Pulmonary artery endothelial cell (primary cell): ENCODE data around the gene PLD5. TPM values are rescaled to one million over a fixed set of nuclear protein-coding genes. Genes with fewer than 3 reads are reported as not detected.
"Not testable (repeated sequence)": the region's sequence is repeated elsewhere in the genome, so short reads cannot be mapped to it uniquely, and the experiment has no call there.

Source experiments
- DNase-seq: peaks from one replicate; pipeline ENCODE4 v3.0.0-alpha.2; 2011; ENCODE audit warnings: low read depth, low spot score
- total RNA-seq: library from RNA; depleted of rRNA; stranded (reverse); fragments of >200 nt; gene quantifications from 2 replicates; pipeline ENCODE4 v1.2.3, GENCODE V29; 2014

PLD5 gene
- total RNA-seq, 1 donor from 2014 or later, result not detected

GRCh38 chr1:242065813-242066212, 458.7 kb downstream of the PLD5 start:
- DNase-seq, result no peak

GRCh38 chr1:242062271-242062670, 462.2 kb downstream of the PLD5 start:
- DNase-seq, result no peak

- DNase-seq, result no peak
Observed at GRCh38 chr1:242059976-242060375, 464.5 kb downstream of the PLD5 start.

DNA sequence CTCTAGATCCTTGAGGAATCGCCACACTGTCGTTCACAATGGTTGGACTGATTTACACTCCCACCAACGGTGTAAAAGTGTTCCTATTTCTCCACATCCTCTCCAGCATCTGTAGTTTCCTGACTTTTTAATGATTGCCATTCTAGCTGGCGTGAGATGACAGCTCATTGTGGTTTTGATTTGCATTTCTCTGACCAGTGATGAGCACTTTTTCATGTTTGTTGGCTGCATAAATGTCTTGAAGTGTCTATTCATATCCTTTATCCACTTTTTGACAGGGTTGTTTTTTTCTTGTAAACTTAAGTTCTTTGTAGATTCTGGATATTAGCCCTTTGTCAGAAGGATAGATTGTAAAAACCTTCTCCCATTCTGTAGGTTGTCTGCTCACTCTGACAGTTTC, 465.9 kb downstream of the PLD5 start:
- DNase-seq, result not testable (repeated sequence)

DNA sequence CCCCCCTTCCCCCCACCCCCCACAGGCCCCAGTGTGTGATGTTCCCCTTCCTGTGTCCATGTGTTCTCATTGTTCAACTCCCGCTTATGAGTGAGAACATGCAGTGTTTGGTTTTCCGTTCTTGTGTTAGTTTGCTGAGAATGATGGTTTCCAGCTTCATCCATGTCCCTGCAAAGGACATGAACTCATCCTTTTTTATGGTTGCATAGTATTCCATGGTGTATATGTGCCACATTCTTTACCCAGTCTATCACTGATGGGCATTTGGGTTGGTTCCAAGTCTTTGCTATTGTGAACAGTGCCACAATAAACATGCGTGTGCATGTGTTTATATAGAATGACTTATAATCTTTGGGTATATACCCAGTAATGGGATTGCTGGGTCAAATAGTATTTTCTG, 466.3 kb downstream of the PLD5 start:
- DNase-seq, result not testable (repeated sequence)

GRCh38 chr1:242057745-242058115, 466.8 kb downstream of the PLD5 start:
- no peak for DNase-seq

DNA sequence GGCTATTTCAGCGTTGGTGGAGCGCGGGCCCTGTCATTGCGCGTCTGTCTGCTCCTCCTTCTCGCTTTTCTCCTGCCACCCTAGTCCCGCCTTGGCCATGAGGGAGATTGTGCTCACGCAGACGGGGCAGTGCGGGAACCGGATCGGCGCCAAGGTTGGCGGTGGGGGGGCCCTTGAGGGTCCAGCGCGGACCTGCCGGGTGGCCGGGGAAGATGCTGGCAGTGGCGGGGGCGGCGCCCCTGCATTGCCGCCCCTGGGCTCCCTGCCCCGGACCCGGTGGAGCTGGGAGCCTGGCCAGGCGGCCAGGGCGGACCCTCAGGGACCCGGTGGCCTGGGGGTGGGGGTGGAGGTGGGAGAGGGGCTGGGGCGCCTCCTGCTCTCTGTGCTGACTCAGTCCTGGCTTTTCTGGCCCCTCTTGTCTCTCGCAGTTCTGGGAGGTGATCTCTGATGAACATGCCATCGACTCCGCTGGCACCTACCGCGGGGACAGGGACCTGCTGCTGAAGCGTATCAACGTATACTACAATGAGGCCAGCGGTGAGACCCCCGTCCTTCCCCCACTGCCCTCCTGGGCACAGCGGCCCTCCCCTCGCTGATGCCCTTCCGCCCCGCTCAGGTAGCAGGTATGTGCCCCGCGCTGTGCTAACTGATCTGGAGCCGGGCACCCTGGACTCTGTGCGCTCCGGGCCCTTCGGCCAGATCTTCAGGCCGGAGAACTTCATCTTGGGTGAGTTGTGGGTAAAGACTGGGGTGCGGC, 467.3 kb downstream of the PLD5 start:
- no peak for DNase-seq

- DNase-seq, result no peak
Observed at GRCh38 chr1:242055749-242056320, 468.7 kb downstream of the PLD5 start.

- DNase-seq, result no peak
Observed at GRCh38 chr1:242043165-242043564, 481.3 kb downstream of the PLD5 start.

DNA sequence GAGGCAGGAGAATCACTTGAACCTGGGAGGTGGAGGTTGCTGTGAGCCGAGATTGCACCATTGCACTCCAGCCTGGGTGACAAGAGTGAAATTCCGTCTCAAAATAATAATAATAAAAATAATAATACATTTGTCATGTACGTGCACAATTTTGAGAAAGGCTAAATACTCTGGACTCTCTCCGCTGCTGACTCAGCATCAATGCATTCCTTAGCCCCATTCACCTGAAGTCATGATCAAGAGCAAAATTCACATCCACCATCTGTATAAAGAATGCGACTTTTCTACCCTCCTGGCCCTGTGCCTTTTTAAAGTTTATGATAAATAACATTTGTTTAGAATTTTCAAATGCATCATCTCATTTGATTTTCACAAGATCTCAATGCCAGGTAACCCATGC, 490.1 kb downstream of the PLD5 start:
- no peak for DNase-seq

DNA sequence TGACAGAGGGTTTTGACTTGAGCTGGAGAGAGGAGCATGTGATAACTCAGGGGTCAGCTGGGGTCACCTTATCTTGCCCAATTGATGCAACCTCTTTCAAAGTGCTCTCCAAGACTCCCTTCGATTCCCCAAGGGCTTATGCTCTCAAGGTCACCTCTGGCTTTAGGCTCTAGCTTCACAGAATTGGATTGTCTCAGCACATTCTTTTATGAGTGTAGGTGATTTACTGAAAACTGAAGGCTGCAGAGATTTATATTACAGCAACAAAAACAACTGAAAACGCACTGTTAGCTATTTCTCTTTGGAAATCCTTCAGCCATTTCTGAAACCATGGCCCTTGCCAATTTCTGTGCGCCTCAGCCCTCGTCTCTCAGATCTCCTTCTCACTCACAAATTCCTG, 491.1 kb downstream of the PLD5 start:
- no peak for DNase-seq
